MM.1S (cell line): ENCODE data around the gene SAMD9L.

Experiments
- DNase-seq: peaks from one replicate; pipeline ENCODE4 v3.0.0-alpha.2; 2015
- H2AFZ ChIP-seq: fragments of 300-600 bp; sonication (generic); 2 replicates; pipeline ENCODE4 v1.6.0; 2016; ENCODE audit warnings: antibody characterized with exemption, low read length
- H3F3A ChIP-seq: fragments of 300-600 bp; sonication (generic); 2 replicates; pipeline ENCODE4 v1.6.1; 2016; ENCODE audit warnings: mild to moderate bottlenecking, antibody characterized with exemption, low read length, moderate library complexity, mixed read lengths; ENCODE audit not compliant: insufficient read depth
- H3K27ac ChIP-seq: fragments of 300-600 bp; sonication (generic); 2 replicates; pipeline ENCODE4 v1.5.1; 2016; ENCODE audit warnings: mild to moderate bottlenecking, low read length
- H3K27me3 ChIP-seq: fragments of 300-600 bp; sonication (generic); replicated peaks from 2 replicates; pipeline ENCODE4 v1.6.0; 2016; ENCODE audit warnings: low read length; ENCODE audit not compliant: insufficient read depth
- H3K36me3 ChIP-seq: fragments of 300-600 bp; sonication (generic); replicated peaks from 2 replicates; pipeline ENCODE4 v1.6.1; 2016; ENCODE audit warnings: mild to moderate bottlenecking, low read length, mixed read lengths; ENCODE audit not compliant: insufficient read depth
- H3K4me1 ChIP-seq: fragments of 300-600 bp; sonication (generic); 2 replicates; pipeline ENCODE4 v1.6.1; 2016; ENCODE audit warnings: low read length, mixed read lengths
- H3K4me2 ChIP-seq: fragments of 300-600 bp; sonication (generic); 2 replicates; pipeline ENCODE4 v1.6.0; 2016; ENCODE audit warnings: low read depth, low read length
- H3K4me3 ChIP-seq: fragments of 300-600 bp; sonication (generic); 2 replicates; pipeline ENCODE4 v1.5.1; 2016; ENCODE audit warnings: low read length, mixed read lengths
- H3K79me2 ChIP-seq: fragments of 300-600 bp; sonication (generic); 2 replicates; pipeline ENCODE4 v1.6.1; 2016; ENCODE audit warnings: mixed run types, low read length, mixed read lengths
- H3K9ac ChIP-seq: fragments of 300-600 bp; sonication (generic); 2 replicates; pipeline ENCODE4 v1.6.1; 2016; ENCODE audit warnings: low read length, mixed read lengths
- H3K9me2 ChIP-seq: fragments of 300-600 bp; sonication (generic); replicated peaks from 2 replicates; pipeline ENCODE4 v1.6.1; 2016; ENCODE audit warnings: mild to moderate bottlenecking, low read length, mixed read lengths; ENCODE audit not compliant: insufficient read depth
- H3K9me3 ChIP-seq: fragments of 300-600 bp; sonication (generic); replicated peaks from 2 replicates; pipeline ENCODE4 v1.6.1; 2016; ENCODE audit warnings: mild to moderate bottlenecking, low read length, mixed read lengths; ENCODE audit not compliant: insufficient read depth
- H4K20me1 ChIP-seq: fragments of 300-600 bp; sonication (generic); 2 replicates; pipeline ENCODE4 v1.6.1; 2016; ENCODE audit warnings: mild to moderate bottlenecking, low read length, moderate library complexity, mixed read lengths; ENCODE audit not compliant: insufficient read depth
- CTCF ChIP-seq: fragments of 300-600 bp; sonication (generic); IDR thresholded peaks from 2 replicates; pipeline ENCODE4 v1.5.1; 2016; ENCODE audit warnings: antibody characterized with exemption, low read length, mixed read lengths
- EZH2 ChIP-seq: fragments of 300-600 bp; sonication (generic); optimal IDR thresholded peaks from 2 replicates; pipeline ENCODE3; 2017; ENCODE audit warnings: low read depth, mild to moderate bottlenecking, antibody characterized with exemption, low read length, mixed read lengths
- EZH2phosphoT487 ChIP-seq: fragments of 300-600 bp; sonication (generic); IDR thresholded peaks from 2 replicates; pipeline ENCODE4 v1.6.1; 2018; ENCODE audit warnings: antibody characterized with exemption, low read length

Gene SAMD9L

GRCh38 chr7:93140582-93141191 is 7.5 kb downstream of the SAMD9L start:
- TF ChIP-seq CTCF (no peak), EZH2 (no peak), EZH2phosphoT487 (no peak)
- no peaks in the 10 kb centered on the region for H3F3A ChIP-seq

GRCh38 chr7:93138576-93138975 is 9.6 kb downstream of the SAMD9L start:
- Histone ChIP-seq H3K9me2 (no peaks in the 10 kb centered on the region), H3K27ac (no peak overlapping the region), H3K4me2 (no peak overlapping the region), H3K9me3 (no peaks in the 10 kb centered on the region), H2AFZ (no peak overlapping the region), H3K9ac (no peak overlapping the region), H3K36me3 (peaks cover 44% of the 10 kb centered on the region), H3K27me3 (no peaks in the 10 kb centered on the region), H3F3A (no peaks in the 10 kb centered on the region), H3K4me1 (no peaks in the 10 kb centered on the region), H3K79me2 (no peaks in the 10 kb centered on the region), H3K4me3 (no peak overlapping the region), H4K20me1 (no peaks in the 10 kb centered on the region)
- DNase-seq = no peak
- TF ChIP-seq EZH2phosphoT487 (no peak), CTCF (no peak), EZH2 (no peak)

More at GRCh38 chr7:93140582-93141191, 7.5 kb downstream of the SAMD9L start:
- DNase-seq = no peak
- Histone ChIP-seq H3K4me3 (no peak overlapping the region), H3K4me1 (peaks cover 2% of the 10 kb centered on the region), H3K27ac (no peak overlapping the region), H3K4me2 (no peak overlapping the region), H3K79me2 (peaks cover 10% of the 10 kb centered on the region), H4K20me1 (no peaks in the 10 kb centered on the region), H3K9me3 (no peaks in the 10 kb centered on the region), H3K9me2 (no peaks in the 10 kb centered on the region), H2AFZ (no peak overlapping the region), H3K27me3 (no peaks in the 10 kb centered on the region), H3K36me3 (peaks cover 44% of the 10 kb centered on the region), H3K9ac (no peak overlapping the region)

- TF ChIP-seq CTCF (no peak), EZH2 (no peak), EZH2phosphoT487 (no peak)
- Histone ChIP-seq H2AFZ (no peak overlapping the region), H3K9me3 (no peaks in the 10 kb centered on the region), H3K4me1 (no peaks in the 10 kb centered on the region), H3K27ac (no peak overlapping the region), H3K27me3 (no peaks in the 10 kb centered on the region), H3K79me2 (no peaks in the 10 kb centered on the region), H4K20me1 (no peaks in the 10 kb centered on the region), H3K4me3 (no peak overlapping the region), H3K9me2 (no peaks in the 10 kb centered on the region), H3K4me2 (no peak overlapping the region), H3K9ac (no peak overlapping the region), H3F3A (no peaks in the 10 kb centered on the region), H3K36me3 (peaks cover 29% of the 10 kb centered on the region)
- DNase-seq = no peak
Measured at GRCh38 chr7:93133005-93133404, 15.2 kb downstream of the SAMD9L start.
